OCI-LY7 (cell line): ENCODE results near the gene SMO. TPM values are rescaled to one million over a fixed set of nuclear protein-coding genes. Genes with fewer than 3 reads are reported as not detected.

ENCODE experiments used
- BruUV-seq: library from RNA; stranded (reverse); fragments of 400-500 nt; replicated peaks from 2 replicates; lab custom pipeline; 2021; lab: Mats Ljungman, UMichigan
- CTCF ChIA-PET: fragments of 300-600 bp; sonication (Branson Sonifier 250); formaldehyde crosslinking; loops from one replicate; lab custom pipeline; 2022; ENCODE audit warnings: antibody characterized with exemption; ENCODE audit not compliant: unreplicated experiment; lab: Charles Lee
- POLR2A ChIA-PET: fragments of 300-600 bp; sonication (Branson Sonifier 250); formaldehyde crosslinking; loops from one replicate; lab custom pipeline; 2022; ENCODE audit warnings: antibody characterized with exemption; lab: Charles Lee
- DNase-seq: peaks from one replicate; pipeline ENCODE4 v3.0.0-alpha.2; 2015; ENCODE audit warnings: low spot score
- H2AFZ ChIP-seq: fragments of 200-600 bp; sonication (generic), shearing (Covaris generic); 2 replicates; pipeline ENCODE4 v1.6.1; 2014; ENCODE audit warnings: mild to moderate bottlenecking, antibody characterized with exemption, low read length, moderate library complexity
- H3K27ac ChIP-seq: fragments of 200-600 bp; sonication (generic); 2 replicates; pipeline ENCODE4 v1.5.1; 2014; ENCODE audit warnings: mixed run types, low read depth, mild to moderate bottlenecking, moderate library complexity, low read length, inconsistent platforms; ENCODE audit not compliant: poor library complexity, severe bottlenecking
- H3K36me3 ChIP-seq: fragments of 200-600 bp; sonication (generic); 2 replicates; pipeline ENCODE4 v1.6.1; 2014; ENCODE audit warnings: mild to moderate bottlenecking, antibody characterized with exemption, low read length, moderate library complexity, mixed read lengths; ENCODE audit not compliant: insufficient read depth
- H3K4me1 ChIP-seq: fragments of 200-600 bp; sonication (generic); 2 replicates; pipeline ENCODE4 v1.5.1; 2014; ENCODE audit warnings: mild to moderate bottlenecking, low read length; ENCODE audit not compliant: insufficient read depth, poor library complexity, severe bottlenecking
- H3K4me2 ChIP-seq: fragments of 200-600 bp; sonication (generic); 2 replicates; pipeline ENCODE4 v1.6.1; 2014; ENCODE audit warnings: mild to moderate bottlenecking, low read length
- H3K4me3 ChIP-seq: fragments of 200-600 bp; sonication (generic); 2 replicates; pipeline ENCODE4 v1.5.1; 2014; ENCODE audit warnings: mild to moderate bottlenecking, low read depth, low read length; ENCODE audit not compliant: poor library complexity, severe bottlenecking
- H3K79me2 ChIP-seq: fragments of 200-600 bp; sonication (generic); 2 replicates; pipeline ENCODE4 v1.6.1; 2016; ENCODE audit warnings: low read depth, mild to moderate bottlenecking, low read length, moderate library complexity, mixed read lengths; ENCODE audit not compliant: insufficient read depth
- H3K9me2 ChIP-seq: fragments of 200-600 bp; sonication (generic); 2 replicates; pipeline ENCODE4 v1.6.1; 2016; ENCODE audit warnings: mild to moderate bottlenecking, low read length, mixed read lengths; ENCODE audit not compliant: insufficient read depth
- H3K9me3 ChIP-seq: fragments of 200-600 bp; sonication (generic); 2 replicates; pipeline ENCODE4 v1.6.1; 2014; ENCODE audit warnings: mild to moderate bottlenecking, mixed run types, low read length, mixed read lengths
- H4K20me1 ChIP-seq: fragments of 200-600 bp; sonication (generic); 2 replicates; pipeline ENCODE4 v1.6.1; 2014; ENCODE audit warnings: mild to moderate bottlenecking, antibody characterized with exemption, low read length, moderate library complexity, mixed read lengths; ENCODE audit not compliant: insufficient read depth
- CTCF ChIP-seq: fragments of 200-600 bp; sonication (generic); conservative IDR thresholded peaks from 2 replicates; pipeline ENCODE4 v1.5.1; 2014; ENCODE audit warnings: mild to moderate bottlenecking, antibody characterized with exemption, low read length, moderate library complexity, mixed read lengths
- EZH2phosphoT487 ChIP-seq: fragments of 200-600 bp; sonication (generic); IDR thresholded peaks from 2 replicates; pipeline ENCODE4 v1.6.1; 2018; ENCODE audit warnings: low read depth, borderline replicate concordance, mild to moderate bottlenecking, mixed run types, antibody characterized with exemption, low read length, moderate library complexity, mixed read lengths
- intact Hi-C: fragments of 100-400 bp; cut with micrococcal nuclease; formaldehyde crosslinking; loops from one replicate; pipeline ENCODE4 v1.10.0; 2022; ENCODE audit not compliant: unreplicated experiment
- total RNA-seq, 2 experiments: library from RNA; depleted of rRNA in 1 of 2; stranded (reverse); fragments of >200 nt in 1 of 2; shearing (Covaris generic) in 1 of 2; gene quantifications; 2 replicates each; pipeline ENCODE4 v1.2.3, GENCODE V29; 2014 to 2022

Gene SMO
- total RNA-seq, 2 experiments from 2014 or later, result 0.17 to 0.25 TPM

- Histone ChIP-seq H2AFZ (no peak overlapping the region), H3K4me1 (no peaks in the 10 kb centered on the region), H3K79me2 (no peaks in the 10 kb centered on the region), H3K4me3 (no peak overlapping the region), H3K4me2 (no peak overlapping the region), H3K9me2 (no peaks in the 10 kb centered on the region), H3K27ac (no peak overlapping the region), H4K20me1 (no peaks in the 10 kb centered on the region), H3K36me3 (no peaks in the 10 kb centered on the region), H3K9me3 (no peaks in the 10 kb centered on the region)
- TF ChIP-seq CTCF (no peak), EZH2phosphoT487 (no peak)
- ChIA-PET CTCF (interaction anchor here (1.4 kb wide), 1 partner anchor 30 kb away, joined by 3 read pairs; no protein-coding TSS in a partner anchor), POLR2A (interaction anchor here (1.7 kb wide), 1 partner anchor 10 kb away, joined by 6 read pairs; no protein-coding TSS in a partner anchor)
- no TSS peak for BruUV-seq
- no peak for DNase-seq
- intact Hi-C loops, result no loop called here
Measured at GRCh38 chr7:129193892-129194291, 5.5 kb downstream of the SMO start.

GRCh38 chr7:129197771-129198170, 9.3 kb downstream of the SMO start:
- H3K9me2 ChIP-seq, result no peaks in the 10 kb centered on the region
- no peak overlapping the region for H3K4me2 ChIP-seq
- H3K9me3 ChIP-seq, result no peaks in the 10 kb centered on the region
- H3K4me1 ChIP-seq, result no peaks in the 10 kb centered on the region
- H2AFZ ChIP-seq, result no peak overlapping the region
- CTCF ChIA-PET, result no interaction called here
- no peak overlapping the region for H3K4me3 ChIP-seq
- no peak for TF ChIP-seq EZH2phosphoT487
- no peak for TF ChIP-seq CTCF
- no TSS peak for BruUV-seq
- no peaks in the 10 kb centered on the region for H3K79me2 ChIP-seq
- intact Hi-C loops, result no loop called here
- no peak overlapping the region for H3K27ac ChIP-seq
- no peaks in the 10 kb centered on the region for H4K20me1 ChIP-seq
- DNase-seq, result no peak
- no peaks in the 10 kb centered on the region for H3K36me3 ChIP-seq
- POLR2A ChIA-PET, result interaction anchor here (0.9 kb wide), 1 partner anchor 207 kb away, joined by 3 read pairs; no protein-coding TSS in a partner anchor

- Histone ChIP-seq H2AFZ (no peak overlapping the region), H3K4me1 (no peaks in the 10 kb centered on the region), H3K9me3 (no peaks in the 10 kb centered on the region), H3K4me2 (no peak overlapping the region), H3K79me2 (no peaks in the 10 kb centered on the region), H3K9me2 (no peaks in the 10 kb centered on the region), H3K27ac (no peak overlapping the region), H4K20me1 (no peaks in the 10 kb centered on the region), H3K36me3 (no peaks in the 10 kb centered on the region), H3K4me3 (no peak overlapping the region)
- ChIA-PET POLR2A (interaction anchor here (0.5 kb wide), 1 partner anchor 111 kb away, joined by 3 read pairs; no protein-coding TSS in a partner anchor), CTCF (interaction anchor here (0.9 kb wide), 1 partner anchor 36 kb away, joined by 3 read pairs; no protein-coding TSS in a partner anchor)
- intact Hi-C loops, result no loop called here
- no TSS peak for BruUV-seq
- DNase-seq, result no peak
- TF ChIP-seq CTCF (no peak), EZH2phosphoT487 (no peak)
Measured at GRCh38 chr7:129199406-129199805, 11.0 kb downstream of the SMO start.
